Thyroid gland (tissue), 4 donors: ENCODE measurements around the gene CALD1.

Experiments
- POLR2A ChIP-seq, 2 donors: fragments of 450-650 bp; IDR thresholded peaks; one replicate each; pipeline ENCODE4 v1.6.1; 2017; ENCODE audit warnings: antibody characterized with exemption in 2 of 2, mild to moderate bottlenecking in 2 of 2, moderate library complexity in 1 of 2
- TF ChIP-seq, protein P1 (sequence below), 6 experiments: fragments of 200-600 bp in 3 of 6; fragments of 450-650 bp in 3 of 6; sonication (generic) in 3 of 6; IDR thresholded peaks; one replicate each; pipeline ENCODE4 v1.5.1; 2016 to 2019; ENCODE audit warnings: antibody characterized with exemption in 6 of 6, mild to moderate bottlenecking in 2 of 6, inconsistent platforms in 1 of 6, moderate library complexity in 1 of 6

- TF ChIP-seq, protein P1, sequence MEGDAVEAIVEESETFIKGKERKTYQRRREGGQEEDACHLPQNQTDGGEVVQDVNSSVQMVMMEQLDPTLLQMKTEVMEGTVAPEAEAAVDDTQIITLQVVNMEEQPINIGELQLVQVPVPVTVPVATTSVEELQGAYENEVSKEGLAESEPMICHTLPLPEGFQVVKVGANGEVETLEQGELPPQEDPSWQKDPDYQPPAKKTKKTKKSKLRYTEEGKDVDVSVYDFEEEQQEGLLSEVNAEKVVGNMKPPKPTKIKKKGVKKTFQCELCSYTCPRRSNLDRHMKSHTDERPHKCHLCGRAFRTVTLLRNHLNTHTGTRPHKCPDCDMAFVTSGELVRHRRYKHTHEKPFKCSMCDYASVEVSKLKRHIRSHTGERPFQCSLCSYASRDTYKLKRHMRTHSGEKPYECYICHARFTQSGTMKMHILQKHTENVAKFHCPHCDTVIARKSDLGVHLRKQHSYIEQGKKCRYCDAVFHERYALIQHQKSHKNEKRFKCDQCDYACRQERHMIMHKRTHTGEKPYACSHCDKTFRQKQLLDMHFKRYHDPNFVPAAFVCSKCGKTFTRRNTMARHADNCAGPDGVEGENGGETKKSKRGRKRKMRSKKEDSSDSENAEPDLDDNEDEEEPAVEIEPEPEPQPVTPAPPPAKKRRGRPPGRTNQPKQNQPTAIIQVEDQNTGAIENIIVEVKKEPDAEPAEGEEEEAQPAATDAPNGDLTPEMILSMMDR (IDR thresholded peaks at IDR 0.05), result no peak
- no peak for TF ChIP-seq POLR2A (IDR thresholded peaks at IDR 0.05)
Observed at GRCh38 chr7:134870156-134870555, 90.7 kb downstream of the CALD1 start.
